Ectodermal cell (in vitro differentiated cells): ENCODE measurements around the gene CCDC88C.

Experiments
- H3K27ac ChIP-seq: 2 replicates; pipeline ENCODE4 v1.7.0; 2013; ENCODE audit warnings: mild to moderate bottlenecking, low read depth, low read length; ENCODE audit not compliant: insufficient read depth, poor library complexity, severe bottlenecking
- H3K27me3 ChIP-seq: 2 replicates; pipeline ENCODE4 v1.7.0; 2013; ENCODE audit warnings: mild to moderate bottlenecking, low read length; ENCODE audit not compliant: insufficient read depth, control insufficient read depth, poor library complexity, severe bottlenecking
- H3K36me3 ChIP-seq: one replicate; pipeline ENCODE4 v1.7.0; 2013; ENCODE audit warnings: low read length; ENCODE audit not compliant: control insufficient read depth, insufficient read depth
- H3K4me1 ChIP-seq: one replicate; pipeline ENCODE4 v1.7.0; 2013; ENCODE audit warnings: low read length; ENCODE audit not compliant: control insufficient read depth, insufficient read depth
- H3K4me3 ChIP-seq: 2 replicates; pipeline ENCODE4 v1.7.0; 2013; ENCODE audit warnings: low read depth, low read length, control low read depth; ENCODE audit not compliant: insufficient read depth
- H3K9me3 ChIP-seq: 2 replicates; pipeline ENCODE4 v1.7.0; 2013; ENCODE audit warnings: mild to moderate bottlenecking, low read length, moderate library complexity; ENCODE audit not compliant: control insufficient read depth
- WGBS, 2 experiments: methylation state at CpG; one replicate each; pipeline ENCODE4 v1.1.7; 2013; ENCODE audit warnings: missing lambda C conversion rate in 2 of 2; 5-methylcytosine and 5-hydroxymethylcytosine counted together

CCDC88C gene

GRCh38 chr14:91258876-91259275, 158.7 kb downstream of the CCDC88C start:
- Histone ChIP-seq H3K27ac (no peak overlapping the region), H3K36me3 (no peaks in the 10 kb centered on the region), H3K4me1 (peaks cover 2% of the 10 kb centered on the region), H3K9me3 (no peaks in the 10 kb centered on the region), H3K4me3 (no peak overlapping the region), H3K27me3 (peaks cover 26% of the 10 kb centered on the region)
- 92 to 93% methylated on average over 3 of the region's 3 CpGs for WGBS, 2 experiments

GRCh38 chr14:91258011-91258618, 159.5 kb downstream of the CCDC88C start:
- Histone ChIP-seq H3K27ac (no peak overlapping the region), H3K36me3 (no peaks in the 10 kb centered on the region)
- WGBS, 2 experiments = 92% methylated on average over 16 of the region's 16 CpGs

GRCh38 chr14:91257328-91258010, 160.2 kb downstream of the CCDC88C start:
- Histone ChIP-seq H3K4me1 (peaks cover 7% of the 10 kb centered on the region), H3K27ac (no peak overlapping the region), H3K9me3 (no peaks in the 10 kb centered on the region), H3K27me3 (peaks cover 27% of the 10 kb centered on the region), H3K36me3 (no peaks in the 10 kb centered on the region), H3K4me3 (no peak overlapping the region)
- 75 to 76% methylated on average over 8 of the region's 8 CpGs for WGBS, 2 experiments

More at GRCh38 chr14:91258011-91258618, 159.5 kb downstream of the CCDC88C start:
- Histone ChIP-seq H3K27me3 (peaks cover 25% of the 10 kb centered on the region), H3K9me3 (no peaks in the 10 kb centered on the region), H3K4me1 (peaks cover 3% of the 10 kb centered on the region), H3K4me3 (no peak overlapping the region)

GRCh38 chr14:91256661-91257060, 161.0 kb downstream of the CCDC88C start:
- Histone ChIP-seq H3K27ac (no peak overlapping the region), H3K36me3 (no peaks in the 10 kb centered on the region)
- WGBS, 2 experiments = 90 to 92% methylated on average over 1 of the region's 1 CpG

GRCh38 chr14:91255026-91255695, 162.5 kb downstream of the CCDC88C start:
- Histone ChIP-seq H3K4me3 (no peak overlapping the region), H3K27ac (no peak overlapping the region), H3K36me3 (no peaks in the 10 kb centered on the region), H3K4me1 (peaks cover 12% of the 10 kb centered on the region), H3K27me3 (peaks cover 32% of the 10 kb centered on the region), H3K9me3 (no peaks in the 10 kb centered on the region)
- 82 to 86% methylated on average over 9 of the region's 9 CpGs for WGBS, 2 experiments

More at GRCh38 chr14:91256661-91257060, 161.0 kb downstream of the CCDC88C start:
- H3K4me1 ChIP-seq = peaks cover 8% of the 10 kb centered on the region
- no peaks in the 10 kb centered on the region for H3K9me3 ChIP-seq
- no peak overlapping the region for H3K4me3 ChIP-seq
- H3K27me3 ChIP-seq = peaks cover 32% of the 10 kb centered on the region

GRCh38 chr14:91254461-91254860, 163.2 kb downstream of the CCDC88C start:
- WGBS, 2 experiments = 84 to 87% methylated on average over 2 to 3 of the region's 3 CpGs

GRCh38 chr14:91253795-91254323, 163.8 kb downstream of the CCDC88C start:
- Histone ChIP-seq H3K27me3 (peaks cover 32% of the 10 kb centered on the region), H3K9me3 (no peaks in the 10 kb centered on the region), H3K36me3 (no peaks in the 10 kb centered on the region), H3K4me3 (peak overlapping the region; percentile 62), H3K27ac (no peak overlapping the region), H3K4me1 (peaks cover 15% of the 10 kb centered on the region)
- 22 to 26% methylated on average over 20 of the region's 20 CpGs for WGBS, 2 experiments

More at GRCh38 chr14:91254461-91254860, 163.2 kb downstream of the CCDC88C start:
- peaks cover 32% of the 10 kb centered on the region for H3K27me3 ChIP-seq
- no peak overlapping the region for H3K27ac ChIP-seq
- H3K4me3 ChIP-seq = no peak overlapping the region
- H3K9me3 ChIP-seq = no peaks in the 10 kb centered on the region
- H3K4me1 ChIP-seq = peaks cover 15% of the 10 kb centered on the region
- no peaks in the 10 kb centered on the region for H3K36me3 ChIP-seq

GRCh38 chr14:91252871-91253794, 164.5 kb downstream of the CCDC88C start:
- WGBS, 2 experiments = 1 to 2% methylated on average over 95 of the region's 95 CpGs
- peak overlapping the region; percentile 62 for H3K4me3 ChIP-seq
- no peak overlapping the region for H3K27ac ChIP-seq
- no peaks in the 10 kb centered on the region for H3K9me3 ChIP-seq
- H3K4me1 ChIP-seq = peaks cover 15% of the 10 kb centered on the region
- H3K36me3 ChIP-seq = no peaks in the 10 kb centered on the region
- peaks cover 32% of the 10 kb centered on the region for H3K27me3 ChIP-seq

- 93 to 94% methylated on average over 5 of the region's 5 CpGs for WGBS, 2 experiments
- Histone ChIP-seq H3K36me3 (no peaks in the 10 kb centered on the region), H3K27ac (no peak overlapping the region)
These were observed 166.7 kb downstream of the CCDC88C start for GRCh38 chr14:91250912-91251311.

More at GRCh38 chr14:91250912-91251311, 166.7 kb downstream of the CCDC88C start:
- Histone ChIP-seq H3K4me3 (no peak overlapping the region), H3K4me1 (peaks cover 15% of the 10 kb centered on the region), H3K27me3 (peaks cover 32% of the 10 kb centered on the region), H3K9me3 (no peaks in the 10 kb centered on the region)
